Left cardiac atrium (tissue), 2 donors: ENCODE data around the gene CCNO. TPM values are rescaled to one million over a fixed set of nuclear protein-coding genes. Genes with fewer than 3 reads are reported as not detected.

Source experiments
- total RNA-seq, 2 donors: library from RNA; stranded (reverse); fragmentation: NEBNext Ultra II Directional; extraction: Animal tissue kit (Norgen Biotek cat#: 25700); gene quantifications; one replicate each; pipeline ENCODE4 v1.2.1, GENCODE V29; 2021
- donor health status: DM: no; HTN: yes; CAD: no; lungs with severe emphysema.
- donor health status: DM: yes; HTN: yes; CAD: no.

Gene CCNO
- total RNA-seq, 2 donors from 2014 or later = 0.16 TPM; not detected in 1

Other genes starting within 250 kb of the CCNO start
- gene ESM1, start 248.0 kb downstream of the CCNO start, total RNA-seq = under 1 TPM in 1 of 2 donors, not detected in 1; 0.18 TPM
- 1 to 10 TPM in 1 of 2 donors, under 1 TPM in 1; 0.26 to 2.9 TPM for gene GZMK, start 209.4 kb downstream of the CCNO start, total RNA-seq
- gene GZMA, start 131.0 kb downstream of the CCNO start, total RNA-seq = 1 to 10 TPM in 1 of 2 donors, under 1 TPM in 1; 0.37 to 3.1 TPM
- 10 to 100 TPM; 14.5 to 21.8 TPM for gene GPX8, start 73.4 kb downstream of the CCNO start, total RNA-seq
- gene CDC20B, start 60.4 kb downstream of the CCNO start, total RNA-seq = not detected
- not detected for gene MCIDAS, start 6.3 kb downstream of the CCNO start, total RNA-seq
- 10 to 100 TPM; 17.0 to 21.5 TPM for gene DHX29, start 74.1 kb upstream of the CCNO start, total RNA-seq
- 10 to 100 TPM; 54.8 to 65.9 TPM for gene MTREX, start 74.4 kb upstream of the CCNO start, total RNA-seq